HEK293 (cell line): ENCODE results near the gene HOXB9.

ENCODE experiments used
- EGR2 ChIP-seq: fragments of 450-650 bp; formaldehyde crosslinking; IDR thresholded peaks from 2 replicates; pipeline ENCODE4 v1.5.1; 2016; ENCODE audit warnings: low read depth, missing biosample characterization, missing genetic modification characterization
- KLF10 ChIP-seq: fragments of 450-650 bp; IDR thresholded peaks from 2 replicates; pipeline ENCODE4 v1.5.1; 2018; ENCODE audit warnings: missing biosample characterization, mild to moderate bottlenecking, missing genetic modification characterization
- REPIN1 ChIP-seq: fragments of 450-650 bp; formaldehyde crosslinking; IDR thresholded peaks from 2 replicates; pipeline ENCODE4 v1.5.1; 2017; ENCODE audit warnings: missing biosample characterization, missing genetic modification characterization, low read depth
- TRIM28 ChIP-seq: IDR thresholded peaks from 2 replicates; pipeline ENCODE4 v1.6.1; 2011; ENCODE audit warnings: low read length, control low read depth, borderline replicate concordance
- ZBTB48 ChIP-seq: fragments of 450-650 bp; formaldehyde crosslinking; IDR thresholded peaks from 2 replicates; pipeline ENCODE4 v1.5.1; 2016; ENCODE audit warnings: missing biosample characterization, missing genetic modification characterization
- ZBTB8A ChIP-seq: fragments of 450-650 bp; formaldehyde crosslinking; IDR thresholded peaks from 2 replicates; pipeline ENCODE4 v1.5.1; 2016; ENCODE audit warnings: missing biosample characterization, missing genetic modification characterization
- ZFHX2 ChIP-seq: fragments of 450-650 bp; formaldehyde crosslinking; conservative IDR thresholded peaks from 2 replicates; pipeline ENCODE4 v1.5.1; 2016; ENCODE audit warnings: missing biosample characterization, missing genetic modification characterization
- ZFP3 ChIP-seq: fragments of 450-650 bp; formaldehyde crosslinking; IDR thresholded peaks from 2 replicates; pipeline ENCODE4 v1.5.1; 2016; ENCODE audit warnings: low read depth, missing biosample characterization, missing genetic modification characterization
- ZNF140 ChIP-seq: fragments of 450-650 bp; formaldehyde crosslinking; IDR thresholded peaks from 2 replicates; pipeline ENCODE4 v1.5.1; 2016; ENCODE audit warnings: missing biosample characterization, missing genetic modification characterization
- ZNF24 ChIP-seq: fragments of 450-650 bp; formaldehyde crosslinking; IDR thresholded peaks from 2 replicates; pipeline ENCODE4 v1.5.1; 2016; ENCODE audit warnings: missing biosample characterization, missing genetic modification characterization
- ZNF311 ChIP-seq: fragments of 450-650 bp; formaldehyde crosslinking; IDR thresholded peaks from 2 replicates; pipeline ENCODE4 v1.5.1; 2017; ENCODE audit warnings: missing biosample characterization, missing genetic modification characterization, borderline replicate concordance
- ZNF391 ChIP-seq: fragments of 450-650 bp; formaldehyde crosslinking; IDR thresholded peaks from 2 replicates; pipeline ENCODE4 v1.5.1; 2016; ENCODE audit warnings: low read depth, missing biosample characterization, missing genetic modification characterization, borderline replicate concordance
- ZNF473 ChIP-seq: fragments of 450-650 bp; formaldehyde crosslinking; IDR thresholded peaks from 2 replicates; pipeline ENCODE4 v1.5.1; 2017; ENCODE audit warnings: missing biosample characterization, missing genetic modification characterization
- ZNF501 ChIP-seq: fragments of 450-650 bp; formaldehyde crosslinking; IDR thresholded peaks from 2 replicates; pipeline ENCODE4 v1.5.1; 2016; ENCODE audit warnings: missing biosample characterization, missing genetic modification characterization
- ZNF510 ChIP-seq: fragments of 450-650 bp; formaldehyde crosslinking; IDR thresholded peaks from 2 replicates; pipeline ENCODE4 v1.5.1; 2018; ENCODE audit warnings: mild to moderate bottlenecking, missing genetic modification characterization, missing biosample characterization; ENCODE audit not compliant: insufficient replicate concordance
- ZNF621 ChIP-seq: fragments of 450-650 bp; formaldehyde crosslinking; IDR thresholded peaks from 2 replicates; pipeline ENCODE4 v1.5.1; 2017; ENCODE audit warnings: missing biosample characterization, missing genetic modification characterization
- ZNF658 ChIP-seq: fragments of 450-650 bp; formaldehyde crosslinking; IDR thresholded peaks from 2 replicates; pipeline ENCODE4; 2016; ENCODE audit warnings: missing biosample characterization, missing genetic modification characterization
- ZNF670 ChIP-seq: fragments of 450-650 bp; formaldehyde crosslinking; IDR thresholded peaks from 2 replicates; pipeline ENCODE4 v1.5.1; 2016; ENCODE audit warnings: missing biosample characterization, missing genetic modification characterization, low read depth
- ZNF776 ChIP-seq: fragments of 450-650 bp; formaldehyde crosslinking; IDR thresholded peaks from 2 replicates; pipeline ENCODE4 v1.5.0; 2017; ENCODE audit warnings: missing biosample characterization, missing genetic modification characterization, borderline replicate concordance
- ZXDB ChIP-seq: fragments of 450-650 bp; formaldehyde crosslinking; IDR thresholded peaks from 2 replicates; pipeline ENCODE4 v1.5.1; 2016; ENCODE audit warnings: missing biosample characterization, missing genetic modification characterization
- TF ChIP-seq, protein P1 (sequence below): fragments of 450-650 bp; formaldehyde crosslinking; IDR thresholded peaks from 2 replicates; pipeline ENCODE4 v1.5.1; 2016; ENCODE audit warnings: missing biosample characterization, missing genetic modification characterization
- TF ChIP-seq, protein P2 (sequence below): fragments of 450-650 bp; formaldehyde crosslinking; IDR thresholded peaks from 2 replicates; pipeline ENCODE4 v1.5.1; 2017; ENCODE audit warnings: missing biosample characterization, missing genetic modification characterization
- TF ChIP-seq, protein P3 (sequence below): fragments of 450-650 bp; formaldehyde crosslinking; IDR thresholded peaks from 2 replicates; pipeline ENCODE4 v1.5.1; 2016; ENCODE audit warnings: missing biosample characterization, missing genetic modification characterization
- TF ChIP-seq, protein P4 (sequence below): fragments of 450-650 bp; formaldehyde crosslinking; IDR thresholded peaks from 2 replicates; pipeline ENCODE4 v1.5.1; 2016; ENCODE audit warnings: missing biosample characterization, missing genetic modification characterization
- TF ChIP-seq, protein P5 (sequence below): fragments of 450-650 bp; formaldehyde crosslinking; IDR thresholded peaks from 2 replicates; pipeline ENCODE4 v1.5.1; 2017; ENCODE audit warnings: missing biosample characterization, missing genetic modification characterization
- TF ChIP-seq, protein P6 (sequence below): fragments of 450-650 bp; formaldehyde crosslinking; IDR thresholded peaks from 2 replicates; pipeline ENCODE4 v1.5.1; 2016; ENCODE audit warnings: missing biosample characterization, missing genetic modification characterization
- TF ChIP-seq, protein P7 (sequence below): fragments of 450-650 bp; formaldehyde crosslinking; IDR thresholded peaks from 2 replicates; pipeline ENCODE4 v1.5.1; 2016; ENCODE audit warnings: missing biosample characterization, missing genetic modification characterization

Gene HOXB9

DNA sequence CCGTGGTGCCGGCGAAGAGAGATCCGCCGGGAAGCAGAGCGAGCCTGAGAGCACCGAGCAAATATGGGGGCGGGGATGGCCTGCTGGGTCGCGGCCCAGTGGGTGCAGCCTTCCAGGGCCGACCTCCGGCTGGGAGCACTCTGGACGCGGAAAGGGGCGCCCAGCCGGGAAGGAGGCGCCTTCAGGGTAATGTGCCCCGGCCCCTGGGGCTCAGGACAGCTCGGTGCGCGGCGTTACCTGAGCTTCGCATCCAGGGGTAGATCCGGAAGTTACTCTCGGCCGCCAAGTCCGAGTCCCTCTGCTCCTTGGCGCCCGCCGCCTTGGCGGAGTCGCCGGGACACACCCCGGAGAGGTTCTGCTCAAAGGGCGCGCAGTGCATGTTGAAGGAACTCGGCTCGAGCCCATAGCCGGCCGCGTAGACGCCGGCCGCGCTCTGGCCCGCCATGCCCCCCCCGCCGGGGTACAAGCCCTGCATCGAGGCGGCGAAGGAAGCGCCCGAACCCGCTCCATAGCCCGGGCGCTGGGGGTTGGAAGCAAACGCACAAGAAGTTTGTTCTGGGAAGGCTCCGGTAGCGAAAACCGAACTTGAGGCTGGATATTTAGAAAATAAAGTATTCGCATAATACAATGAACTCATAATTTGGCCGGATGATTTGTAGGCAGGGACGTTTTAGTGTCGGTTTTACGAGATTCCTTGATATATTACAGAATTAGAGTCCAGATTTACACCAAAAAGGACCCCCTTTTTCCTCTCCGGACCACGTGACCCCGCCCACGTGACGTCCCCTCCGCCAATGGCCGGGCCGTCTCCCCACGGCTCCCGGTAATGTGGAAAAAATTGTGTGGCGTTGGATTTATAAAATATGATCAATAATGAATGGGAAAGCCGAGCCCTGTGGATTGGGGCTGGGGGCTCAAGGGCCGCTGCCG, 15.6 kb downstream of the HOXB9 start, which contains the start of gene HOXB7 (continued):
- TF ChIP-seq, protein P1, sequence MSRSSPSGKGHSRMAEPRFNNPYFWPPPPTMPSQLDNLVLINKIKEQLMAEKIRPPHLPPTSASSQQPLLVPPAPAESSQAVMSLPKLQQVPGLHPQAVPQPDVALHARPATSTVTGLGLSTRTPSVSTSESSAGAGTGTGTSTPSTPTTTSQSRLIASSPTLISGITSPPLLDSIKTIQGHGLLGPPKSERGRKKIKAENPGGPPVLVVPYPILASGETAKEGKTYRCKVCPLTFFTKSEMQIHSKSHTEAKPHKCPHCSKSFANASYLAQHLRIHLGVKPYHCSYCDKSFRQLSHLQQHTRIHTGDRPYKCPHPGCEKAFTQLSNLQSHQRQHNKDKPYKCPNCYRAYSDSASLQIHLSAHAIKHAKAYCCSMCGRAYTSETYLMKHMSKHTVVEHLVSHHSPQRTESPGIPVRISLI (tag by site-specific recombination), result no peak
- TF ChIP-seq ZNF391 (tag by site-specific recombination) (no peak), TRIM28 (no peak), ZBTB8A (tag by site-specific recombination) (peak; percentile 93), ZBTB48 (tag by site-specific recombination) (peak; percentile 78), ZNF670 (tag by site-specific recombination) (no peak), ZNF311 (tag by site-specific recombination) (no peak), ZNF776 (tag by site-specific recombination) (no peak), ZNF510 (tag by site-specific recombination) (no peak), ZFP3 (tag by site-specific recombination) (no peak), ZNF24 (tag by site-specific recombination) (no peak), EGR2 (tag by site-specific recombination) (peak; percentile 69), ZNF501 (tag by site-specific recombination) (no peak; the same call in 1 of the 2 replicates), ZFHX2 (tag by site-specific recombination) (peak; percentile 74), KLF10 (peak; percentile 36; the same call in 1 of the 2 replicates), ZNF140 (tag by site-specific recombination) (no peak), ZNF621 (tag by site-specific recombination) (no peak), ZXDB (tag by site-specific recombination) (peak; percentile 77; the same call in 1 of the 2 replicates), ZNF473 (no peak), ZNF658 (tag by site-specific recombination) (no peak), REPIN1 (tag by site-specific recombination) (no peak)
- TF ChIP-seq, protein P2, sequence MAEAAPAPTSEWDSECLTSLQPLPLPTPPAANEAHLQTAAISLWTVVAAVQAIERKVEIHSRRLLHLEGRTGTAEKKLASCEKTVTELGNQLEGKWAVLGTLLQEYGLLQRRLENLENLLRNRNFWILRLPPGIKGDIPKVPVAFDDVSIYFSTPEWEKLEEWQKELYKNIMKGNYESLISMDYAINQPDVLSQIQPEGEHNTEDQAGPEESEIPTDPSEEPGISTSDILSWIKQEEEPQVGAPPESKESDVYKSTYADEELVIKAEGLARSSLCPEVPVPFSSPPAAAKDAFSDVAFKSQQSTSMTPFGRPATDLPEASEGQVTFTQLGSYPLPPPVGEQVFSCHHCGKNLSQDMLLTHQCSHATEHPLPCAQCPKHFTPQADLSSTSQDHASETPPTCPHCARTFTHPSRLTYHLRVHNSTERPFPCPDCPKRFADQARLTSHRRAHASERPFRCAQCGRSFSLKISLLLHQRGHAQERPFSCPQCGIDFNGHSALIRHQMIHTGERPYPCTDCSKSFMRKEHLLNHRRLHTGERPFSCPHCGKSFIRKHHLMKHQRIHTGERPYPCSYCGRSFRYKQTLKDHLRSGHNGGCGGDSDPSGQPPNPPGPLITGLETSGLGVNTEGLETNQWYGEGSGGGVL, result 0 out of 2 replicates have a peak, but pooled peaks have one; percentile 29
- TF ChIP-seq, protein P3, sequence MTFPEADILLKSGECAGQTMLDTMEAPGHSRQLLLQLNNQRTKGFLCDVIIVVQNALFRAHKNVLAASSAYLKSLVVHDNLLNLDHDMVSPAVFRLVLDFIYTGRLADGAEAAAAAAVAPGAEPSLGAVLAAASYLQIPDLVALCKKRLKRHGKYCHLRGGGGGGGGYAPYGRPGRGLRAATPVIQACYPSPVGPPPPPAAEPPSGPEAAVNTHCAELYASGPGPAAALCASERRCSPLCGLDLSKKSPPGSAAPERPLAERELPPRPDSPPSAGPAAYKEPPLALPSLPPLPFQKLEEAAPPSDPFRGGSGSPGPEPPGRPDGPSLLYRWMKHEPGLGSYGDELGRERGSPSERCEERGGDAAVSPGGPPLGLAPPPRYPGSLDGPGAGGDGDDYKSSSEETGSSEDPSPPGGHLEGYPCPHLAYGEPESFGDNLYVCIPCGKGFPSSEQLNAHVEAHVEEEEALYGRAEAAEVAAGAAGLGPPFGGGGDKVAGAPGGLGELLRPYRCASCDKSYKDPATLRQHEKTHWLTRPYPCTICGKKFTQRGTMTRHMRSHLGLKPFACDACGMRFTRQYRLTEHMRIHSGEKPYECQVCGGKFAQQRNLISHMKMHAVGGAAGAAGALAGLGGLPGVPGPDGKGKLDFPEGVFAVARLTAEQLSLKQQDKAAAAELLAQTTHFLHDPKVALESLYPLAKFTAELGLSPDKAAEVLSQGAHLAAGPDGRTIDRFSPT (tag by site-specific recombination), result no peak
- TF ChIP-seq, protein P4, sequence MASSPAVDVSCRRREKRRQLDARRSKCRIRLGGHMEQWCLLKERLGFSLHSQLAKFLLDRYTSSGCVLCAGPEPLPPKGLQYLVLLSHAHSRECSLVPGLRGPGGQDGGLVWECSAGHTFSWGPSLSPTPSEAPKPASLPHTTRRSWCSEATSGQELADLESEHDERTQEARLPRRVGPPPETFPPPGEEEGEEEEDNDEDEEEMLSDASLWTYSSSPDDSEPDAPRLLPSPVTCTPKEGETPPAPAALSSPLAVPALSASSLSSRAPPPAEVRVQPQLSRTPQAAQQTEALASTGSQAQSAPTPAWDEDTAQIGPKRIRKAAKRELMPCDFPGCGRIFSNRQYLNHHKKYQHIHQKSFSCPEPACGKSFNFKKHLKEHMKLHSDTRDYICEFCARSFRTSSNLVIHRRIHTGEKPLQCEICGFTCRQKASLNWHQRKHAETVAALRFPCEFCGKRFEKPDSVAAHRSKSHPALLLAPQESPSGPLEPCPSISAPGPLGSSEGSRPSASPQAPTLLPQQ (tag by site-specific recombination), result no peak
- TF ChIP-seq, protein P5, sequence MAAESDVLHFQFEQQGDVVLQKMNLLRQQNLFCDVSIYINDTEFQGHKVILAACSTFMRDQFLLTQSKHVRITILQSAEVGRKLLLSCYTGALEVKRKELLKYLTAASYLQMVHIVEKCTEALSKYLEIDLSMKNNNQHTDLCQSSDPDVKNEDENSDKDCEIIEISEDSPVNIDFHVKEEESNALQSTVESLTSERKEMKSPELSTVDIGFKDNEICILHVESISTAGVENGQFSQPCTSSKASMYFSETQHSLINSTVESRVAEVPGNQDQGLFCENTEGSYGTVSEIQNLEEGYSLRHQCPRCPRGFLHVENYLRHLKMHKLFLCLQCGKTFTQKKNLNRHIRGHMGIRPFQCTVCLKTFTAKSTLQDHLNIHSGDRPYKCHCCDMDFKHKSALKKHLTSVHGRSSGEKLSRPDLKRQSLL (tag by site-specific recombination), result peak; percentile 91
- TF ChIP-seq, protein P6, sequence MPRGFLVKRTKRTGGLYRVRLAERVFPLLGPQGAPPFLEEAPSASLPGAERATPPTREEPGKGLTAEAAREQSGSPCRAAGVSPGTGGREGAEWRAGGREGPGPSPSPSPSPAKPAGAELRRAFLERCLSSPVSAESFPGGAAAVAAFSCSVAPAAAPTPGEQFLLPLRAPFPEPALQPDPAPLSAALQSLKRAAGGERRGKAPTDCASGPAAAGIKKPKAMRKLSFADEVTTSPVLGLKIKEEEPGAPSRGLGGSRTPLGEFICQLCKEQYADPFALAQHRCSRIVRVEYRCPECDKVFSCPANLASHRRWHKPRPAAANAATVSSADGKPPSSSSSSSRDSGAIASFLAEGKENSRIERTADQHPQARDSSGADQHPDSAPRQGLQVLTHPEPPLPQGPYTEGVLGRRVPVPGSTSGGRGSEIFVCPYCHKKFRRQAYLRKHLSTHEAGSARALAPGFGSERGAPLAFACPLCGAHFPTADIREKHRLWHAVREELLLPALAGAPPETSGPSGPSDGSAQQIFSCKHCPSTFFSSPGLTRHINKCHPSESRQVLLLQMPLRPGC, result peak; percentile 23; the same call in 1 of the 2 replicates
- TF ChIP-seq, protein P7, sequence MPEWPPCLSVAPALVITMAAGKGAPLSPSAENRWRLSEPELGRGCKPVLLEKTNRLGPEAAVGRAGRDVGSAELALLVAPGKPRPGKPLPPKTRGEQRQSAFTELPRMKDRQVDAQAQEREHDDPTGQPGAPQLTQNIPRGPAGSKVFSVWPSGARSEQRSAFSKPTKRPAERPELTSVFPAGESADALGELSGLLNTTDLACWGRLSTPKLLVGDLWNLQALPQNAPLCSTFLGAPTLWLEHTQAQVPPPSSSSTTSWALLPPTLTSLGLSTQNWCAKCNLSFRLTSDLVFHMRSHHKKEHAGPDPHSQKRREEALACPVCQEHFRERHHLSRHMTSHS (tag by site-specific recombination), result no peak
